ENCODE results near the gene MPDZ.

Gene MPDZ

GRCh38 chr9:13175732-13176131 lies 103.8 kb downstream of the MPDZ start:
- DNase-seq (ENCODE audit: low spot score) = no peak

GRCh38 chr9:13174906-13175639 lies 104.4 kb downstream of the MPDZ start:
- no peak for DNase-seq (ENCODE audit: low spot score)

GRCh38 chr9:13173553-13173952 lies 105.9 kb downstream of the MPDZ start:
- DNase-seq (ENCODE audit: low spot score) = no peak

- no peak for DNase-seq (ENCODE audit: low spot score)
Observed at GRCh38 chr9:13171261-13171660, 108.2 kb downstream of the MPDZ start.

- DNase-seq (ENCODE audit: low spot score) = no peak
Observed at GRCh38 chr9:13166996-13167395, 112.5 kb downstream of the MPDZ start.

DNA sequence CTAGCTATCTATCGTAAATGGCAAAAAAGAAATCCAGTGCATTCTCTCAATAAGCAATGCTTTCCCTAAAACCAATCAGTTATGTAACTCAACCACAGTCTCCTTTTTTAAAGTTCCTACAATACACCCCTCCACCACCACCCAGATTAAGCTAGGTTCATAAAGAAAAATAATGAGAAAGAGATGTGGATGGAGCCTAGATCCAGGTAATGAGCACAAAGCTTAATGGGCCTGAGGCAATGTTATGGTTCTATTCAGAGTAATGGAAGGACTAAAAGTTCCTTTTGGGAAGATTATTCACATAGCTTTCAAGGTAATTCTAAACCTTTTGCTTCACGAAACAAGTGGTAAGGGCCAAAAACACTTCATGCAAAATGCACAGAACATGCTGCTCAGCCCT lies 113.5 kb downstream of the MPDZ start:
- no peak for DNase-seq (ENCODE audit: low spot score)

DNA sequence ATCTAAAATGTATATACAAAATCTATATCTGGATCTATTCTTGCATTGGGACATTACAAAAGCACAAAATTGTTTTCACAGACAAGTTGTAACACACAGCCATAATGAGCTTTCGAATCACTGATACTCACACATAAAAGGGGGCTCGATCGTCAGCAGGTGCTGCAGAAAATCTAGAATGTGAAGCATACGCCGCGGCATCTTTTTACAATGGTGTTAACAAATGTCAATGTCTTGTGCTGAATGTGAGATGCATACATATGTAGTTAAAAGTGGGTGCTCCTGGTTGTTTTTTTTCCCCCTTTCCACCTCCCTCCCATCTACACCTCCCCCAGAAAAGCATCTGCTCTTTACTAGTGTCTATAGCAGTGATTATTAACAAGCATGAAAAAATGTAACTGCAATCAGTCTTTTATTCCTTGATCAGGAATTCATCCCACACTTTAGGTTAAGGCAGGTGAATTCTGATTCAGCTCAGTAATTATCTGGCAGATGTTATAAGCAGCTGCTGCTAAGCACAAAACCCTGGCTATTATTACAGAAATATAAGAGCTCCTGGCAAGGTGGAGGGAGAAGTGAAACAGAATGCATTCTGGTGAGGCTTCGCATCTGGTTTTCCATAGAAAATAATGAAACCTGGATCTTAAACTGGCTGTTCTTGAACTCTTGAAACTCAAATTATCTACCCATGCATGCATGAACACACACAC lies 114.1 kb downstream of the MPDZ start:
- DNase-seq (ENCODE audit: low spot score) = no peak

GRCh38 chr9:13163946-13164345 lies 115.5 kb downstream of the MPDZ start:
- no peak for DNase-seq (ENCODE audit: low spot score)

GRCh38 chr9:13163287-13163686 lies 116.2 kb downstream of the MPDZ start:
- DNase-seq (ENCODE audit: low spot score) = no peak

GRCh38 chr9:13160051-13160450 lies 119.4 kb downstream of the MPDZ start:
- no peak for DNase-seq (ENCODE audit: low spot score)

DNA sequence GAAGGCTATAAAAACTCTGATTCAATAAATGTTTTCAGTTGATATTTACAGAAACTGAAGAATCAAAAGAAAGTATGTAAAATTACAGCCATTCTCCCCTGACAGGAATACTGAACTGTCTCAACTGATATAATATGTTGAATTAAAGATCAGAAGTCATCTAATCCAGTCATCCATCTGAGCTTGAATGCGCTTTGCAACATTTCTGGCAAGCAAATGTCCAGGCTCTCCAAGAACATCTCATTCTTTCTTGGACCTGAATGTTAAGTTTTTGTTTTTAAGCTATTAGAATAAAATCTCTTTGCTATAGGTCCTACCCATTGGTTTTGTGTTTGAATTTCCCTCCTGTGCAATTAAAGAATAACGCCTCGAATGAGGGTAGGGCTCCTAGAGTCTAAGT lies 120.5 kb downstream of the MPDZ start:
- DNase-seq (ENCODE audit: low spot score) = no peak

DNA sequence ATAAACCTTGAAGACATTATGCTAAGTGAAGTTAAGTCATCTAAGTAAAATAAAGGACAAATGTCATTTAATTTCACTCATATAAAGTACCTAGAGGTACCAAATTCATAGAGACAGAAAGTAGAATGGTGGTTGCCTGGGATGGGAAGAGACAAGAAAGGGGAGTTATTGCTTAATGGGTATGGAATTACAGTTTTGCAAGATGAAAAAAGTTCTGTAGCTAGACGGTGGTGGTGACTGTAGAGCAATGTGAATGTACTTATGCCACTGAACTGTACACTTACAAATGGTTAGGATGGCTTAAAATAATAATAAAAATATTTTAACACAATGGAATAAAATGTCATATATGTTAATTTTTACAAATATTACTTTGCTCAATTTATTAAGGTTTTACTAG lies 128.0 kb downstream of the MPDZ start:
- DNase-seq (ENCODE audit: low spot score) = no peak

GRCh38 chr9:13149454-13149853 lies 130.0 kb downstream of the MPDZ start:
- DNase-seq (ENCODE audit: low spot score) = no peak

GRCh38 chr9:13146840-13147239 lies 132.7 kb downstream of the MPDZ start:
- DNase-seq (ENCODE audit: low spot score) = no peak

DNA sequence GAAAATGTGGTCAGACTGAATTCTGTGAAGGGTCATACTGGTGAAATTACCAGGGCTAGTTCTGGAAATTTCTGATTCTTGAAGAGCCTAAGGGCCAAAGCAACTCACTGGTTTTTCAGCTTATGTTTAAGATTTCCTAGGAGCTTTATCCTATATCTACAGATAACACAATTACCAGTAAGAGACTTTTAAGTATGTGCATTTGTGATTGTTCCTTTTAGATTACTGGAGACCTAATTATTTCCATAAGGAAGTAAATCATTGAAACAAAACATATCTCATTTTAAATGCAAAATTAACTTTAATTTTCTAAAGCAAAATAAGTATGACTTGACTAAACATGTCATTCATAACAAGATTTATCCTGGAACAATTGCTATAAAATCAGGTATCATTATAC lies 134.2 kb downstream of the MPDZ start:
- no peak for DNase-seq (ENCODE audit: low spot score)

- no peak for DNase-seq (ENCODE audit: low spot score)
Observed at GRCh38 chr9:13144166-13144775, 135.2 kb downstream of the MPDZ start.

DNA sequence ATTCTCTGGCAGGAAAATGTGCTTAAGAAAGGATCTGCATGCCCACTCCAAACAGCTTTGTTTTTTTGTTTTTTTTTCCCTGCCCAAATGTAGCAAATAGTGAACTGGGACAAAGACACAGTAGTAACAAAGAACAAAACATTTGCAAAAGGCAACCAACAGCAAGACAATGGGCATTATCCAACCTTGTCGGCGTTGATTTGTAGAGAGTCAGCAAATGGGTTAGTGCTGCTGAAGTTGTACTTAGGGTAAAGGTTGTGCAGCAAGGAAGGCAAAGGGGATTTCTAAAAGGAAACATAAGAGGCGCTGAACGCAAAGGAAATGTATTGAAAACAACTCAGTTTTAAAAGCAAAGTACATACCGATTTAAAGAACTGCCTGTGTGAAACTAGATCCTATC lies 136.2 kb downstream of the MPDZ start:
- no peak for DNase-seq (ENCODE audit: low spot score)

DNA sequence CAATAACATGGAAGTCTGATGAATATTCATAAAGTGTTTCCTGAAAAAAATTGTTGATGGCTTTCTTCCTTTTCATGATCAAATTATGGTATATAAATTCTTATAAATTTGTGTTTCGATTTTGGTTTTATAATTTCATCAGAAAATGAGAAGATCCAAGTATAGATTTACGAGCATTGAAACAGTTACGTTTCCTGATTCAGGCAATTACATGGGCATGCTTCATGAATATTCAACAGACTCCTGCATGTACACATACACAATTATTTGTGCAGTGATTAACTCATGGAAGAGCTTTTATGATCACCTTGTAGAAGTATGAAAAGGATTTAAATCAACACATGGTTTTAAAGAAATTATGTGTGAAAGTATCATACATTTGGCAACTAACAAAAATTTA lies 136.7 kb downstream of the MPDZ start:
- DNase-seq (ENCODE audit: low spot score) = no peak

DNA sequence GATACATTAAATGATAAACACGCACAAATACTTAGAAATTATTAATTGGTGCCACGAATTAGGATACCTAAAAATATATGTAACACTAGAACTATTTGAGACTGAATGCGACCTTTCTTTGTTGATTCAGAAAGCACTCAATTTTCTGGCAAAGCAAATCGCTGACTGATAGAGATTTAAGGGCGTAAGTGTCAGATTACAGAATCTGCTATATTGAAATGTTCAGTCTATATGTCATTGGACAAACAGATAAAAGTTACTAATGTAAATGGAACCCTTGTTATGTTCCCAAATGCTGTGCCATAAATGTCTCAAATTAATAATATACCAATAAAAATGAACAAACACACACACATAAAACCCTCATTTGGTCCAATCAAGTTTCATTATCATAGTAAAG lies 137.9 kb downstream of the MPDZ start:
- DNase-seq (ENCODE audit: low spot score) = no peak

GRCh38 chr9:13140843-13141592 lies 138.5 kb downstream of the MPDZ start:
- DNase-seq (ENCODE audit: low spot score) = no peak

- peak; percentile 89 for DNase-seq (ENCODE audit: low spot score)
Observed at GRCh38 chr9:13139641-13140171, 139.8 kb downstream of the MPDZ start.

- no peak for DNase-seq (ENCODE audit: low spot score)
Observed at GRCh38 chr9:13137426-13137825, 142.1 kb downstream of the MPDZ start.

Data from kidney capillary endothelial cell (primary cell).